Uterus (tissue), 2 donors: ENCODE results near the gene PLIN5.

Experiments used
- POLR2A ChIP-seq, 2 donors: fragments of 450-650 bp; IDR thresholded peaks; one replicate each; pipeline ENCODE4 v1.6.1; 2016; ENCODE audit warnings: antibody characterized with exemption in 2 of 2, mild to moderate bottlenecking in 1 of 2, moderate library complexity in 1 of 2
- TF ChIP-seq, protein P1 (sequence below), 4 experiments: fragments of 200-600 bp in 2 of 4; fragments of 450-650 bp in 2 of 4; sonication (generic) in 2 of 4; IDR thresholded peaks; one replicate each; pipeline ENCODE4 v1.5.1; 2016 to 2019; ENCODE audit warnings: antibody characterized with exemption in 4 of 4, mild to moderate bottlenecking in 2 of 4, moderate library complexity in 1 of 4

- TF ChIP-seq POLR2A (IDR thresholded peaks at IDR 0.05), result no peak
- TF ChIP-seq, protein P1, sequence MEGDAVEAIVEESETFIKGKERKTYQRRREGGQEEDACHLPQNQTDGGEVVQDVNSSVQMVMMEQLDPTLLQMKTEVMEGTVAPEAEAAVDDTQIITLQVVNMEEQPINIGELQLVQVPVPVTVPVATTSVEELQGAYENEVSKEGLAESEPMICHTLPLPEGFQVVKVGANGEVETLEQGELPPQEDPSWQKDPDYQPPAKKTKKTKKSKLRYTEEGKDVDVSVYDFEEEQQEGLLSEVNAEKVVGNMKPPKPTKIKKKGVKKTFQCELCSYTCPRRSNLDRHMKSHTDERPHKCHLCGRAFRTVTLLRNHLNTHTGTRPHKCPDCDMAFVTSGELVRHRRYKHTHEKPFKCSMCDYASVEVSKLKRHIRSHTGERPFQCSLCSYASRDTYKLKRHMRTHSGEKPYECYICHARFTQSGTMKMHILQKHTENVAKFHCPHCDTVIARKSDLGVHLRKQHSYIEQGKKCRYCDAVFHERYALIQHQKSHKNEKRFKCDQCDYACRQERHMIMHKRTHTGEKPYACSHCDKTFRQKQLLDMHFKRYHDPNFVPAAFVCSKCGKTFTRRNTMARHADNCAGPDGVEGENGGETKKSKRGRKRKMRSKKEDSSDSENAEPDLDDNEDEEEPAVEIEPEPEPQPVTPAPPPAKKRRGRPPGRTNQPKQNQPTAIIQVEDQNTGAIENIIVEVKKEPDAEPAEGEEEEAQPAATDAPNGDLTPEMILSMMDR (IDR thresholded peaks at IDR 0.05), result no peak
Measured at GRCh38 chr19:4502282-4503131, 32.5 kb downstream of the PLIN5 start.
